Omental fat pad (tissue), 4 donors: ENCODE measurements around the gene RASGRP3. TPM values are rescaled to one million over a fixed set of nuclear protein-coding genes. Genes with fewer than 3 reads are reported as not detected.

ENCODE experiments used
- ATAC-seq: fragments of 150-250 bp; one replicate; pipeline ENCODE4 v1.9.1; 2016; ENCODE audit warnings: mild to moderate bottlenecking, moderate library complexity; ENCODE audit not compliant: low FRiP score
- DNase-seq: peaks from one replicate; pipeline ENCODE4 v3.0.0-alpha.2; 2019; ENCODE audit warnings: low spot score
- CTCF ChIP-seq, 3 donors: fragments of 450-650 bp; IDR thresholded peaks; one replicate each; pipeline ENCODE4 v1.5.1; 2016 to 2017; ENCODE audit warnings: antibody characterized with exemption in 3 of 3, mild to moderate bottlenecking in 3 of 3, moderate library complexity in 2 of 3
- total RNA-seq, 4 donors: library from RNA; depleted of rRNA; stranded (reverse); fragments of >200 nt; gene quantifications; one replicate each; pipeline ENCODE4 v1.1.0, GENCODE V29; 2016

The RASGRP3 gene
- total RNA-seq, 4 donors from 2014 or later = 11.8 to 42.2 (median 26.1) TPM

GRCh38 chr2:33486544-33486943, 10.1 kb downstream of the RASGRP3 start:
- TF ChIP-seq CTCF (IDR thresholded peaks at IDR 0.05) = no peak
- ATAC-seq (no peak), DNase-seq (no peak)

- DNase-seq (no peak), ATAC-seq (no peak)
- TF ChIP-seq CTCF (IDR thresholded peaks at IDR 0.05) = no peak
These were observed 11.8 kb downstream of the RASGRP3 start for GRCh38 chr2:33488178-33488690.

DNA sequence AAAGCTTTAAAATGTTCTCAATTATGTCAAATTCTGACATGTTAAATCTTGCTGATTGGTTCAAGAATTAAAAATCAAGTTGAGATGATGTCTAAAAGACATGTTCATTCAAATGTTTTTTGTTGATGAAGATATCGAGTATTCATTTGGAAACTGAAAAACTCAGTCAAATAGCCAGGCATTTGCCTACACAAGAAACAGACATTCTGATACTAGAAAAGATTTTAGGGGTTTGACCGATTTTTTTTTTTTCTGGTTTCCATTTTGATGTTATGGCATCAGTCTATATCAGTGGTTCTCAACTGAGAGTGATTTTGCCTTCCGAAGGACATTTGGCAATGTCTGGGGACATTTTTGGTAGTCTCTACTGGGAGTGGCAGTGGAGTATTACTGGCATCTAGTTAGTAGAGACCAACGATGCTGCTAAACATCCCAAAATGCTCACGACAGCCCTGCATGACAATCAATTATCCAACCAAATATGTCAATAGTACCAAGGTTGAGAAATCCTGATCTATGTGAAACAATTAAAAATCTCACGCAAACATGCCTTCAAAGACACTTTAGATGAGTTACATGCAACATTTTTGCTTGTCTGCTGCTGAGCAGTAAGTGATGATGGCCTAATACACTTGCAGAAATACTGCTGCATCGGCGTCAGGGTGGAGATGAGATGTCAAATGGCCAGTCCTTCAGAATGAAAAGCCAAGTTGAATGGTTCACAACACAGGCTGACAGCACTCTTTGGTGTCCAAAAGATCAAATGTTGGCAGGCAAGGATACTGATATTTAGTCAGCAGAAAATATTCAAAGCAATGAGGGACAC, 12.5 kb downstream of the RASGRP3 start:
- DNase-seq (no peak), ATAC-seq (no peak)
- TF ChIP-seq CTCF (IDR thresholded peaks at IDR 0.05) = no peak

- TF ChIP-seq CTCF (IDR thresholded peaks at IDR 0.05) = no peak
- ATAC-seq (no peak), DNase-seq (no peak)
These were observed 13.5 kb downstream of the RASGRP3 start for GRCh38 chr2:33489835-33490431.

DNA sequence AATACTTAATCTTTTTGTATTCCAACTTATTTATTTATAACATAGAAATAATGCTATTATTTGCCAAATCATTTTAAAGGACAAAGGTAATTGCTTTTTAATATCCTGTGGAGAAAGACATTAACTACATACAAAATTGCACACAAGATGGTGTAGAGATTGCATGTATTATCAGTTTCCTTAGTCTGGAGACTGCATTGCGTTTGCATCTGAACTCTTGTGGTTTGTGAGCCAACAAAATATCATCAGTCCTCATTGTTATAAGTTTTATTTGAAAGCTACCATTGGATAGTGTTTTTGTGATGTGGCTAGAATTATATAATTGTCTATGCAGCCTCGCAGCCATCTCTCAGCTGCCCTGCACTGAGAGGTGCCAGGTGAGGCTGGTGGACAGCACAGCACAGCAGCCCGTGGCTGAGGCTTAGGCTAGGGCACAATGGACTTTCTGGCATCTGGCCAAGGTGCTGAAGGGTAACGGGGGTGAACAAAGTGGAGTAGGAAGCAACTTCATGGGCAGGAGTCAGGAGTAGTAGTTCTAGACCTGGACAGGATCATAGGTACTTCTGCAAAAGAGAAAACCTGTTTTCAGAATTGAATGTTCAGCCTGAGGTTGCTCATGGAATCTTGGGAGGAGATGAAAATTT, 15.1 kb downstream of the RASGRP3 start:
- DNase-seq = no peak
- TF ChIP-seq CTCF (IDR thresholded peaks at IDR 0.05) = no peak
- ATAC-seq = no peak

GRCh38 chr2:33492399-33493134, 16.1 kb downstream of the RASGRP3 start:
- no peak for TF ChIP-seq CTCF (IDR thresholded peaks at IDR 0.05)
- DNase-seq (no peak), ATAC-seq (no peak)
